Left ventricle myocardium inferior (tissue), 1 donor: Measurements from ENCODE around the gene FLACC1. TPM values are rescaled to one million over a fixed set of nuclear protein-coding genes. Genes with fewer than 3 reads are reported as not detected.

ENCODE experiments used
- DNase-seq: peaks from one replicate; pipeline ENCODE4 v3.0.0-alpha.2; 2020
- H3K27ac ChIP-seq: fragments of 200-600 bp; replicated peaks from 2 replicates; pipeline ENCODE4 v1.8.0; 2021
- H3K27me3 ChIP-seq: fragments of 200-600 bp; 2 replicates; pipeline ENCODE4 v1.8.0; 2021; ENCODE audit warnings: low read depth
- H3K36me3 ChIP-seq: fragments of 200-600 bp; 2 replicates; pipeline ENCODE4 v1.8.0; 2021
- H3K4me1 ChIP-seq: fragments of 200-600 bp; 2 replicates; pipeline ENCODE4 v1.8.0; 2021
- H3K4me3 ChIP-seq: fragments of 200-600 bp; 2 replicates; pipeline ENCODE4 v1.8.0; 2021; ENCODE audit warnings: mild to moderate bottlenecking, moderate library complexity
- H3K9me3 ChIP-seq: fragments of 200-600 bp; replicated peaks from 2 replicates; pipeline ENCODE4 v1.8.0; 2021
- CTCF ChIP-seq: fragments of 200-600 bp; IDR thresholded peaks from 2 replicates; pipeline ENCODE4 v1.8.0; 2021; ENCODE audit warnings: antibody characterized with exemption, mild to moderate bottlenecking, borderline replicate concordance
- intact Hi-C: fragments of 100-400 bp; cut with micrococcal nuclease; formaldehyde crosslinking; loops from one replicate; pipeline ENCODE4 v1.11.0; 2022
- total RNA-seq: library from RNA; stranded (reverse); fragmentation: NEBNext Ultra II Directional; extraction: Animal tissue kit (Norgen Biotek cat#: 25700); gene quantifications from one replicate; pipeline ENCODE4 v1.2.1, GENCODE V29; 2021
- donor health status: DM: no; HTN: yes; CAD: no; lungs with severe emphysema.

Gene FLACC1
- total RNA-seq, 1 donor from 2014 or later = 11.8 TPM

GRCh38 chr2:201267278-201268030 is 89.7 kb downstream of the FLACC1 start:
- DNase-seq = no peak
- Histone ChIP-seq H3K9me3 (no peaks in the 10 kb centered on the region), H3K36me3 (peaks cover 8% of the 10 kb centered on the region), H3K27me3 (no peaks in the 10 kb centered on the region), H3K4me3 (no peak overlapping the region), H3K27ac (no peak overlapping the region), H3K4me1 (peaks cover 9% of the 10 kb centered on the region)
- no peak for TF ChIP-seq CTCF
- intact Hi-C loops = no loop called here

- H3K36me3 ChIP-seq = peaks cover 5% of the 10 kb centered on the region
- peaks cover 9% of the 10 kb centered on the region for H3K4me1 ChIP-seq
- H3K27ac ChIP-seq = no peak overlapping the region
- no peak for DNase-seq
- no peak for TF ChIP-seq CTCF
- no peaks in the 10 kb centered on the region for H3K27me3 ChIP-seq
- H3K9me3 ChIP-seq = no peaks in the 10 kb centered on the region
- intact Hi-C loops = no loop called here
- H3K4me3 ChIP-seq = no peak overlapping the region
Observed at GRCh38 chr2:201266629-201267028, 90.5 kb downstream of the FLACC1 start.

- Histone ChIP-seq H3K27me3 (no peaks in the 10 kb centered on the region), H3K27ac (no peak overlapping the region), H3K4me3 (no peak overlapping the region), H3K36me3 (peaks cover 5% of the 10 kb centered on the region), H3K9me3 (no peaks in the 10 kb centered on the region), H3K4me1 (peaks cover 13% of the 10 kb centered on the region)
- no peak for TF ChIP-seq CTCF
- DNase-seq = no peak
- intact Hi-C loops = no loop called here
Observed at GRCh38 chr2:201264472-201265173, 92.5 kb downstream of the FLACC1 start.

- H3K4me1 ChIP-seq = peaks cover 21% of the 10 kb centered on the region
- TF ChIP-seq CTCF = no peak
Observed at GRCh38 chr2:201263779-201264178, 93.4 kb downstream of the FLACC1 start.

GRCh38 chr2:201262718-201263117 is 94.4 kb downstream of the FLACC1 start:
- intact Hi-C loops = no loop called here
- DNase-seq = no peak
- TF ChIP-seq CTCF = no peak
- Histone ChIP-seq H3K36me3 (peaks cover 5% of the 10 kb centered on the region), H3K27ac (no peak overlapping the region), H3K4me1 (peaks cover 31% of the 10 kb centered on the region), H3K27me3 (no peaks in the 10 kb centered on the region), H3K4me3 (no peak overlapping the region), H3K9me3 (no peaks in the 10 kb centered on the region)

More at GRCh38 chr2:201263779-201264178, 93.4 kb downstream of the FLACC1 start:
- Histone ChIP-seq H3K4me3 (no peak overlapping the region), H3K27ac (no peak overlapping the region), H3K36me3 (peaks cover 5% of the 10 kb centered on the region), H3K27me3 (no peaks in the 10 kb centered on the region), H3K9me3 (no peaks in the 10 kb centered on the region)
- no peak for DNase-seq
- intact Hi-C loops = no loop called here
